ENCODE results near the gene ARMC5. TPM values are rescaled to one million over a fixed set of nuclear protein-coding genes. Genes with fewer than 3 reads are reported as not detected.
"Not testable (repeated sequence)": the region's sequence is repeated elsewhere in the genome, so short reads cannot be mapped to it uniquely, and the experiment has no call there.

Gene ARMC5
- total RNA-seq, 2 experiments from 2014 or later: 19.2 to 22.2 TPM

DNA sequence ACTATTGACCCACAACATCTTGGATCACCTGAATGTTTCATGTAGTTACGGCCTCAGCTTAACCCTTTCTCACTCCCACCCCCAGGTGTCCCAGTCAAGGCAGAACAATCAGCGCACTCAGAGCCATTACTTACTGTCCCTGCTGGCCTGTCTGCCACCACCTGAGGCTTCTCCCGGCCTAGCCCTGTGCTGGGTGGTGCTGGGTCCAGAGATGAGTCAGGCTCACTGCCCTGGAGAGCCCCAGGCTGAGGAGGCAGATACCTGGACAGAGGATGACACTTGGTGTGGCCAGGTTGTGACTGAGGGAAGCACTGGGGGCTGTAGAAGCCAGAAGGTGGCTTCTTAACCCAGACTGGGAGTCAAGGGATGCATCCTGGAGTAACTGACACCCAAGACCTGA, 19.7 kb downstream of the ARMC5 start:
- Mint-ChIP-seq H3K27ac (no peak overlapping the region), H3K4me3 (no peak overlapping the region), H3K4me1 (peaks cover 10% of the 10 kb centered on the region), H3K27me3 (peaks cover 35% of the 10 kb centered on the region), H3K36me3 (no peaks in the 10 kb centered on the region), H3K9me3 (ENCODE audit: low read depth) (no peaks in the 10 kb centered on the region)
- no peak for DNase-seq
- CTCF ChIA-PET: interaction anchor here (1.2 to 1.5 kb wide), 2 partner anchors 10 to 390 kb away, joined by 3 to 4 read pairs; no protein-coding TSS in a partner anchor
- ATAC-seq: no peak

DNA sequence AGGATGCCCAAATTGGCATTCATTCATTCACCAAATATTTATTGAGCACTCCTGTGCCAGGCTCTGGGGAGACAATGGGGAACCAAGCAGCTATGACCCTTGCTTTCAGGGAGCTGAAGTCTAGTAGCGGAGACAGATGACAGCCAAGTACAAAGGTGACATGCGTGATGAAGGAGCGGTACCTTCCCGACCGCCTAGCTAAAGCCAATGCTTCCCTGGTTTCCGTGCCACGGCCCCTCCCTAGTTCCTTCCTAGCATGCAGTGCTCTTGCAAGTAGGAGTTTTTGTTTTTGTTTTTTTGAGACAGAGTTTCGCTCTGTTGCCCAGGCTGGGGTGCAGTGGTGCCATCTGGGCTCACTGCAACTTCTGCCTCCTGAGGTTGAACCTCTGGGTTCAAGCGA, 20.4 kb downstream of the ARMC5 start:
- CTCF ChIA-PET: no interaction called here
- ATAC-seq (no peak), DNase-seq (no peak)
- Mint-ChIP-seq H3K36me3 (no peaks in the 10 kb centered on the region), H3K4me3 (no peak overlapping the region), H3K27me3 (peaks cover 32% of the 10 kb centered on the region), H3K4me1 (peaks cover 10% of the 10 kb centered on the region), H3K9me3 (ENCODE audit: low read depth) (no peaks in the 10 kb centered on the region), H3K27ac (no peak overlapping the region)

DNA sequence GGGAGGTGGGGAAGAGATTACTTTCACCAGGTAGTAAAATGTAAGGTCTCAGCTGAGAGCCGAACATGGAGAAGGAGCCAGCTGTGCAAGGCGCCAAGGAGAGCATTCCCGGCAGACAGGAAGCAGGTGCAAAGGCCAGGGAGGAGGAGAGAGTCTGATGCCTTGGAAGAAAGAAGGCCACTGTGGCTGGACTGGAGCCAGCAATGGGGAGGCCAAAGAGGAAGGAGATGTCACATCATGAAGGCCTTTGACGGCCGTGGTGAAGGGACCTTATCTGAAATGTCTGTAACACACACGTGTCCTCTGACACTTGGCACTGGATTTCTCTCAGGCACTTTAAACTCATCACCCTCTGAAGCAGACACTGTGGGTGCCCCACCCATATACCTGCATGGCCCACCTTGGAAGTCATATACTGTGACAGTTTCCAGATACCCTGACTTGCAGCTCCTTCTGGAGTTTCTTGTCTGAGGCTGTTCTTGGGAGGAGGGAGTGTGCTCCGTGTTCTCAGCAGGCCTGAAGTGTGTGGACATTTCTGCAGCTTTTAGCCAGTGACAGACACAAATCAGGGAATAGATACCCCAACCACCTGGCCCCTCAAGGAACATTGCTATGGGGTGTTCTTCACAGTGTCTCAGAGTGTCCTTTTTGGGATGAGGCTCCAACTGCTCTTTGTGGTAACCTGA, 21.7 kb downstream of the ARMC5 start:
- Mint-ChIP-seq H3K4me3 (no peak overlapping the region), H3K4me1 (peaks cover 10% of the 10 kb centered on the region), H3K27ac (no peak overlapping the region), H3K9me3 (ENCODE audit: low read depth) (no peaks in the 10 kb centered on the region), H3K27me3 (peaks cover 33% of the 10 kb centered on the region), H3K36me3 (no peaks in the 10 kb centered on the region)
- ATAC-seq: no peak
- DNase-seq: no peak
- CTCF ChIA-PET: no interaction called here

DNA sequence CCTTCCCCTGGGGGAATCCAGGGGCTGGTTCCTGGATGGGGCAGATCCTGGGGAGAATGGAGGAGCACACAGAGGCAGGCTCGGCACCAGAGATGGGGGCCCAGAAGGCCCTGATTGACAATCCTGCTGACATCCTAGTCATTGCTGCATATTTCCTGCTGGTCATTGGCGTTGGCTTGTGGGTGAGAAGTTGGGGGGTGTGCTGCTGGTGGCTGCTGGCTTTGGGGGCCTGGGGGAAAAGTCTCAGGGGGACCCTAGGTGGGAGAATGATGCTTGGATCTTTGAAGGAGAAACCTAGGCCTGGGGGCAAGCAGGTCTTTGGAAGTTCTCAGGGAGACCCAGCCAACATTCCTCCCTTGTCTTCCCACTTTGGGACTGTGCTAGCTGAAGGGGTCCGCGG, 23.8 kb downstream of the ARMC5 start, which contains the start of gene SLC5A2:
Gene SLC5A2 (plus strand): TSS at position 43 of the 400 bp plus-strand sequence. CDS start 14 bp downstream, at position 57.
- Mint-ChIP-seq H3K27ac (no peak within 1 kb of the TSS), H3K4me3 (no peak within 1 kb of the TSS), H3K9me3 (ENCODE audit: low read depth) (no peaks in the 10 kb centered on the region), H3K36me3 (no peaks in the 10 kb centered on the region), H3K27me3 (peaks cover 38% of the 10 kb centered on the region), H3K4me1 (peaks cover 6% of the 10 kb centered on the region)
- DNase-seq (no peak), ATAC-seq (no peak)
- CTCF ChIA-PET: no interaction called here

DNA sequence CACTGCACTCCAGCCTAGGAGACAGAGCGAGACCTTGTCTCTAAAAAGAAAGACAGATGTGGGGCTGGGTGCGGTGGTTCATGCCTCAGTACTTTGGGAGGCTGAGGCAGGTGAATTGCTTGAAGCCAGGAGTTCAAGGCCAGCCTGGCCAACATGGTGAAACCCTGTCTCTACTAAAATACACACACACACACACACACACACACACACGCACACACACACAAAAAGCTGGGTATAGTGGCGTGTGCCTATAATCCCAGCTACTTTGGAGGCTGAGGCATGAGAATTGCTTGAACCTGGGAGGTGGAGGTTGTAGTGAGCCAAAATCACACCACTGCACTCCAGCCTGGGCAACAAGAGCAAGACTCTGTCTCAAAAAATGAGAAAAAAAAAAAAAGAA, 24.7 kb downstream of the ARMC5 start:
- H3K9me3 Mint-ChIP-seq (ENCODE audit: low read depth); DNase-seq; H3K27ac Mint-ChIP-seq; CTCF ChIA-PET; H3K4me3 Mint-ChIP-seq; H3K36me3 Mint-ChIP-seq; H3K4me1 Mint-ChIP-seq; ATAC-seq: not testable (repeated sequence)
- peaks cover 37% of the 10 kb centered on the region for H3K27me3 Mint-ChIP-seq

DNA sequence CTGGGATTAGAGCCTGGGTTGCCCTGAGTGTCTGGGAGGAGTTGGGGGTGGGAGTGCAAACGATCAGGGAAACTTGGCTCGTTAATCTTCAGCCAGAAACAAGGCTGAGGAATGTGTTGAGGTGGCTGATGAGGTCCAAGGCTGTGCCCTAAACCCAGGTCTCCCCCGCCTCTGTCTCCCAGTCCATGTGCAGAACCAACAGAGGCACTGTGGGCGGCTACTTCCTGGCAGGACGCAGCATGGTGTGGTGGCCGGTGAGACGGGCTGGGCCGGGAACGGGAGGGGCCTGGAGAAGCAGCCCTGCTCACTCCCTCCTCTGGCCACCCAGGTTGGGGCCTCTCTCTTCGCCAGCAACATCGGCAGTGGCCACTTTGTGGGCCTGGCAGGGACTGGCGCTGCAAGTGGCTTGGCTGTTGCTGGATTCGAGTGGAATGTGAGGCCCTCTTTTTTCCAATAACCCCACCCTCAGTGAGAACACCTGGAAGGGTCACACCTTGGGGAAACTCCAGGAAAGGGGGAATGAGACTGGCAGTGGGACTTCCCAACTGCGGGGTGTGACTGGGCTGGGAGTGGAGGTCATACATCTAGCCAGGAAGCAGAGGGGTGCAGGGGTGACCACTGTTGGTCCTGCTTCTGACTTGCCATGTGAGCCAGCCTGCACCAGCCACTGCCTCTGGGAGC, 25.3 kb downstream of the ARMC5 start:
- H3K9me3 Mint-ChIP-seq (ENCODE audit: low read depth): no peaks in the 10 kb centered on the region
- ATAC-seq (no peak), DNase-seq (no peak)
- no peak overlapping the region for H3K4me3 Mint-ChIP-seq
- H3K36me3 Mint-ChIP-seq: peaks cover 1% of the 10 kb centered on the region
- no peak overlapping the region for H3K27ac Mint-ChIP-seq
- CTCF ChIA-PET: interaction anchor here (2.4 kb wide), 1 partner anchor 8 kb away, joined by 6 read pairs; no protein-coding TSS in a partner anchor
- H3K4me1 Mint-ChIP-seq: peaks cover 5% of the 10 kb centered on the region
- peaks cover 37% of the 10 kb centered on the region for H3K27me3 Mint-ChIP-seq

DNA sequence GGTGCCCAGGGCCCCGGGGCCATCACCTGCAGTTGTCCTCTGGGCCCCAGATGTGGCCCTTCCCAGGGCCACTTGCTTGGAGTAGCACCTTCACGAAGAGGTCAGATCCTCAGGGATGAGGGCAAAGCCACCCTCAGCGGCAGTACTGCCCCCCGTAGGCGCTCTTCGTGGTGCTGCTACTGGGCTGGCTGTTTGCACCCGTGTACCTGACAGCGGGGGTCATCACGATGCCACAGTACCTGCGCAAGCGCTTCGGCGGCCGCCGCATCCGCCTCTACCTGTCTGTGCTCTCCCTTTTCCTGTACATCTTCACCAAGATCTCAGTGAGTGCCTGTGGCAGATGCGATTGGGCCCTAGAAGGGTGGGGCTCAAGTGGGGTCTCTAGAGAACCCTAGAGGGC, 26.3 kb downstream of the ARMC5 start:
- ATAC-seq (no peak), DNase-seq (no peak)
- CTCF ChIA-PET: interaction anchor here (2.4 kb wide), 1 partner anchor 9 kb away, joined by 6 read pairs; no protein-coding TSS in a partner anchor
- Mint-ChIP-seq H3K27me3 (peaks cover 35% of the 10 kb centered on the region), H3K36me3 (peaks cover 1% of the 10 kb centered on the region), H3K27ac (no peak overlapping the region), H3K4me3 (no peak overlapping the region), H3K9me3 (ENCODE audit: low read depth) (no peaks in the 10 kb centered on the region), H3K4me1 (peaks cover 5% of the 10 kb centered on the region)

DNA sequence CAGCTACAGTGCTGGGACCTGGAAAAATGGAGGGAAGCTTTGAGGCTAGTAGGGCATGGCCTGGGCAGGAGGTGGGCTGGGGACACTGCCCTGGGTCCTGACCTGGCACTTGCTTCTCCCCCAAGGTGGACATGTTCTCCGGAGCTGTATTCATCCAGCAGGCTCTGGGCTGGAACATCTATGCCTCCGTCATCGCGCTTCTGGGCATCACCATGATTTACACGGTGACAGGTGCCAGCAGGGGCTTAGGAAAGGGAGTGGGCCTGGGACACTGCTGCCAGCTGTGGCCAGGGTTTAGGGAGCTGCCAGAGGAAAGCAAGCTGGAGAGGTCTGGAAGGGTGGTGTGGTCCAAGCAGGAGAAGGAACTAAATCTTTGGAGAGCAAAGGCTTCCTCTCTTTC, 26.7 kb downstream of the ARMC5 start:
- Mint-ChIP-seq H3K36me3 (peaks cover 1% of the 10 kb centered on the region), H3K4me1 (peaks cover 5% of the 10 kb centered on the region), H3K27me3 (peaks cover 32% of the 10 kb centered on the region), H3K27ac (no peak overlapping the region), H3K4me3 (no peak overlapping the region), H3K9me3 (ENCODE audit: low read depth) (no peaks in the 10 kb centered on the region)
- CTCF ChIA-PET: interaction anchor here (2.4 kb wide), 1 partner anchor 9 kb away, joined by 6 read pairs; no protein-coding TSS in a partner anchor
- DNase-seq (no peak), ATAC-seq (no peak)

DNA sequence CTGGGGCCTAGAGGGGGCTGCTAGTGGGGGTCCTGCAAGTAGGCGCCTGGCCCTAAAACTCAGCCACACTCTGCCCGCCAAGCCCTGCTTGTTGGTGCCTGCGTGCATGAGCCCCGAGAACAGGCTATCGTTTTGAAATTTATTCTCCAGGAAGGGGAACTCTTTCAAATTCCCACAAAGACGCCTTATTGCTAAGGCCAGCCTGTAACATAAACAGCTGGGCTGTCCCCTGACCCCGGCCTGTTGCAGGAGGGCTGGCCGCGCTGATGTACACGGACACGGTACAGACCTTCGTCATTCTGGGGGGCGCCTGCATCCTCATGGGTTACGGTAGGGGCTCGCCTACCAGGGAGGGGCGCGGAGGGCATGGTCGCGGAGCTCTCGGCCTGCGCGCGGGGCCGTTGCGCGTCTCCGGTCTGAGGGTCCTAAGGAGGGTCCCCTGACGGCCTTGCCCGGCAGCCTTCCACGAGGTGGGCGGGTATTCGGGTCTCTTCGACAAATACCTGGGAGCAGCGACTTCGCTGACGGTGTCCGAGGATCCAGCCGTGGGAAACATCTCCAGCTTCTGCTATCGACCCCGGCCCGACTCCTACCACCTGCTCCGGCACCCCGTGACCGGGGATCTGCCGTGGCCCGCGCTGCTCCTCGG, 27.9 kb downstream of the ARMC5 start:
- CTCF ChIA-PET: interaction anchor here (0.8 to 2.4 kb wide), 3 partner anchors 10 to 27 kb away, joined by 3 to 6 read pairs (median 6); no protein-coding TSS in a partner anchor
- no peaks in the 10 kb centered on the region for H3K9me3 Mint-ChIP-seq (ENCODE audit: low read depth)
- H3K27ac Mint-ChIP-seq: no peak overlapping the region
- peak overlapping the region; percentile 80 for H3K4me3 Mint-ChIP-seq
- DNase-seq: no peak
- H3K27me3 Mint-ChIP-seq: peaks cover 28% of the 10 kb centered on the region
- peaks cover 1% of the 10 kb centered on the region for H3K36me3 Mint-ChIP-seq
- peaks cover 5% of the 10 kb centered on the region for H3K4me1 Mint-ChIP-seq
- ATAC-seq: no peak

DNA sequence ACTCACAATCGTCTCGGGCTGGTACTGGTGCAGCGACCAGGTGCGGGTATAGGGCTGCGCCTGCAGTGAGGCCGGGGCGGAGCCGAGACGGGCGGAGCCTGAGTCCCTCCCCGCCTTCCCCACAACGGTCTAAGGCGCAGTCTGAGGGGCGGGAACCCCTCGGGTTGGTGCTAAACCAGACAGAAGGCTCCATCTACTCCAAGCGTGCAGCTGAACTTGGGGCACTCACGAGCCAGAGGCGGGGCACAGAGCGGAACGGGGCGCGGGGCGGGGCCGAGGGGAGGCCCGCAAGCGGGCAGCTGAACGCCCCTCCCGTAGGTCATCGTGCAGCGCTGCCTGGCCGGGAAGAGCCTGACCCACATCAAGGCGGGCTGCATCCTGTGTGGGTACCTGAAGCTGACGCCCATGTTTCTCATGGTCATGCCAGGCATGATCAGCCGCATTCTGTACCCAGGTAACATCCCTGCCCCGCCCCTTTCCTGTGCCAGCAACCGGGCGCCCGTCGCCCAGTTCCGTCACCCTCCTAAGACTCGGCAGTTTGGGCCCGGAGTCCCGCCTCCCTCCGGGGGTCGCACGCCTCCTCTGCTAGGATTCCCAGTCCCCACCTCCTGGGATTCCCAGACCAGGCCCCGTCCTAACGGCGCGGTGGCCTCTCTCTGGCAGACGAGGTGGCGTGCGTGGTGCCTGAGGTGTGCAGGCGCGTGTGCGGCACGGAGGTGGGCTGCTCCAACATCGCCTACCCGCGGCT, 28.6 kb downstream of the ARMC5 start:
- peak; percentile 93 for ATAC-seq
- peak; percentile 70 for DNase-seq
- Mint-ChIP-seq H3K27ac (no peak overlapping the region), H3K4me3 (peak overlapping the region; percentile 80), H3K27me3 (peaks cover 24% of the 10 kb centered on the region), H3K4me1 (peaks cover 5% of the 10 kb centered on the region), H3K36me3 (peaks cover 1% of the 10 kb centered on the region), H3K9me3 (ENCODE audit: low read depth) (no peaks in the 10 kb centered on the region)
- CTCF ChIA-PET: interaction anchor here (0.8 to 1.8 kb wide), 3 partner anchors 9 to 27 kb away, joined by 3 to 6 read pairs (median 4); no protein-coding TSS in a partner anchor

DNA sequence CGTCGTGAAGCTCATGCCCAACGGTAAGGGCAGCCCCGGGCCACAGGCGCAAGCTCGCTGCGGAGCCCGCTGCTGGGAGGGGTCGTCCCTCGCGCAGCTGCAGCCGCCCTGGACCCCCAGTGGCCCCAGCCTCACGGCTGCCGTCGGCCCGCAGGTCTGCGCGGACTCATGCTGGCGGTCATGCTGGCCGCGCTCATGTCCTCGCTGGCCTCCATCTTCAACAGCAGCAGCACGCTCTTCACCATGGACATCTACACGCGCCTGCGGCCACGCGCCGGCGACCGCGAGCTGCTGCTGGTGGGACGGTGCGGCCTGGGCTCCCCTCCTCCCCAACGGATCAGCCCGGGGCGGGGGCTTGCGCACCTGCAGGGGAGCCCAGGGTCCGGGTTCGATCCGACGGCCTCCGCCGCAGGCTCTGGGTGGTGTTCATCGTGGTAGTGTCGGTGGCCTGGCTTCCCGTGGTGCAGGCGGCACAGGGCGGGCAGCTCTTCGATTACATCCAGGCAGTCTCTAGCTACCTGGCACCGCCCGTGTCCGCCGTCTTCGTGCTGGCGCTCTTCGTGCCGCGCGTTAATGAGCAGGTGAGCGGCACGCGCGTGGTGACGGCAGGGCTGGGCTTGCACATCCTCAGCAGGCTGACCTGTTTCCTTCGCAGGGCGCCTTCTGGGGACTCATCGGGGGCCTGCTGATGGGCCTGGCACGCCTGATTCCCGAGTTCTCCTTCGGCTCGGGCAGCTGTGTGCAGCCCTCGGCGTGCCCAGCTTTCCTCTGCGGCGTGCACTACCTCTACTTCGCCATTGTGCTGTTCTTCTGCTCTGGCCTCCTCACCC, 29.4 kb downstream of the ARMC5 start:
- no peak for ATAC-seq
- CTCF ChIA-PET: interaction anchor here (1.8 kb wide), 1 partner anchor 10 kb away, joined by 4 read pairs; no protein-coding TSS in a partner anchor
- Mint-ChIP-seq H3K27ac (no peak overlapping the region), H3K4me3 (no peak overlapping the region), H3K4me1 (peaks cover 5% of the 10 kb centered on the region), H3K36me3 (peaks cover 1% of the 10 kb centered on the region), H3K9me3 (ENCODE audit: low read depth) (no peaks in the 10 kb centered on the region), H3K27me3 (peaks cover 24% of the 10 kb centered on the region)
- DNase-seq: no peak

DNA sequence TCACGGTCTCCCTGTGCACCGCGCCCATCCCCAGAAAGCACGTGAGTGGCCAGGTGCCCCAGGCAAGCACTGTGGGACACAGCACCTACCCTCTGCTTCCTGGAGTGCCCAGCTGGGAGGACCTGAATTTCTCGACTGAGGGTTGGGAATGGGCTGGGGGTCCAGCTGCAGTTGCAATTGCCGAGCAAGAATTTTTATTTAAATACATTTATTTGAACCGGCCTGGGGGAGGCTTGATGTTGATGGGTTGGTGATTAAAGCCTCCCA, 29.9 kb downstream of the ARMC5 start:
- no peak overlapping the region for H3K27ac Mint-ChIP-seq
- no peak overlapping the region for H3K4me3 Mint-ChIP-seq
- H3K4me1 Mint-ChIP-seq: peaks cover 5% of the 10 kb centered on the region
- peaks cover 24% of the 10 kb centered on the region for H3K27me3 Mint-ChIP-seq
- CTCF ChIA-PET: interaction anchor here (1.8 kb wide), 1 partner anchor 11 kb away, joined by 4 read pairs; no protein-coding TSS in a partner anchor
- ATAC-seq (no peak), DNase-seq (no peak)
- peaks cover 1% of the 10 kb centered on the region for H3K36me3 Mint-ChIP-seq
- H3K9me3 Mint-ChIP-seq (ENCODE audit: low read depth): no peaks in the 10 kb centered on the region

Data from activated CD8-positive, alpha-beta memory T cell treated with anti-CD3 and anti-CD28 coated beads, Interleukin-2, amount 10 ng/mL, durations not matched to agents 7 days and 5 days (primary cell).